GM12865 (cell line): ENCODE measurements around the gene CSTF2T.
"Not testable (repeated sequence)": the region's sequence is repeated elsewhere in the genome, so short reads cannot be mapped to it uniquely, and the experiment has no call there.

Source experiments
- DNase-seq: peaks from one replicate; pipeline ENCODE4 v3.0.0; 2010; ENCODE audit warnings: low read depth
- H3K4me3 ChIP-seq: 2 replicates; pipeline ENCODE4 v1.5.1; 2011; ENCODE audit warnings: mild to moderate bottlenecking, low read depth, low read length, control low read depth
- TF ChIP-seq, protein P1 (sequence below): IDR thresholded peaks from 2 replicates; pipeline ENCODE4 v1.5.1; 2011; ENCODE audit warnings: low read length, control low read depth, low read depth, inconsistent platforms; ENCODE audit not compliant: insufficient read depth; ENCODE audit errors: missing control alignments

CSTF2T gene

DNA sequence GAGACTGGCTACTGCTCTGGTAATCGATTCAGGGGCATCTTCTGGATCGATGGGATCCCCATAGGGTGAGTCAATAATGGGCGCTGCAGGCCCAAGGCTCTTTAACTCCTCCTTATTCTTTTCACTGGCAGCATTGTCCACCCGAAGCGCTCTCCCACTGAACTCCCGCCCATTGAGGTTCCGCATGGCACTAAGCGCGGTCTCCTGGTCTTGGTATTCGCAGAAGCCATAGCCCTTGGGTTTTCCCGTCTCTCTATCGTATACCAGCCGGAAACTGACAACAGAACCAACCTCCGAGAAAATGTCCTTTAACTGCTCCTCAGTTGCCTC lies 285 bp downstream of the CSTF2T start:
- TF ChIP-seq, protein P1, sequence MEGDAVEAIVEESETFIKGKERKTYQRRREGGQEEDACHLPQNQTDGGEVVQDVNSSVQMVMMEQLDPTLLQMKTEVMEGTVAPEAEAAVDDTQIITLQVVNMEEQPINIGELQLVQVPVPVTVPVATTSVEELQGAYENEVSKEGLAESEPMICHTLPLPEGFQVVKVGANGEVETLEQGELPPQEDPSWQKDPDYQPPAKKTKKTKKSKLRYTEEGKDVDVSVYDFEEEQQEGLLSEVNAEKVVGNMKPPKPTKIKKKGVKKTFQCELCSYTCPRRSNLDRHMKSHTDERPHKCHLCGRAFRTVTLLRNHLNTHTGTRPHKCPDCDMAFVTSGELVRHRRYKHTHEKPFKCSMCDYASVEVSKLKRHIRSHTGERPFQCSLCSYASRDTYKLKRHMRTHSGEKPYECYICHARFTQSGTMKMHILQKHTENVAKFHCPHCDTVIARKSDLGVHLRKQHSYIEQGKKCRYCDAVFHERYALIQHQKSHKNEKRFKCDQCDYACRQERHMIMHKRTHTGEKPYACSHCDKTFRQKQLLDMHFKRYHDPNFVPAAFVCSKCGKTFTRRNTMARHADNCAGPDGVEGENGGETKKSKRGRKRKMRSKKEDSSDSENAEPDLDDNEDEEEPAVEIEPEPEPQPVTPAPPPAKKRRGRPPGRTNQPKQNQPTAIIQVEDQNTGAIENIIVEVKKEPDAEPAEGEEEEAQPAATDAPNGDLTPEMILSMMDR, result no peak

DNA sequence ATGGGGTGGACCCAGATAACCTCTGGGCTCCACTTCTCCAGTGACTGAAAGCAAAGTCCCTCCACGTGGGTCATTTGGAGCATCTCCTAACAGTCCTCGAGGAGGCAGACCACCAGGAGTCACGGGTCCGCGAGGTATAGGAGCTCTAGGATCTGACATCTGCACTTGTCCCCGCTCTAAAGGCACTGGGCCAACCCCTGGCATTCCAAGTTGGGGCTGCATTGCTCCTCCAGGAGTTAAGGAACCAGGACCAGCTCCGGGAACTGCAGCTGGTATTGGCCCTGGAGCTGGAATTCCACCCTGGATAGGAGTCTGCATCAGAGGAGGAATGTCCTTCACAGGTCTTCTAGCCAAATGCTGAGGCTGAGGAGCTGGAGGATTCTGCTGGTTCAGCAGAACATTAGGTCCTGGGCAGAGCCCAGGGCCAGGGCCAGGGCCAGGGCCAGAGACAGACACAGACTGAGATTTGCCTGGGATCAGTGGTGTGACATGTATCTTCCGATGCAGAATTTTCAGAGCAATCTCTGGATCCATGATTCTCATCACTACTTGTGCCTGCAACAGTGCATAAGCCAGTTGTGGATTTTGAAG lies 827 bp downstream of the CSTF2T start:
- TF ChIP-seq, protein P1, result no peak
- H3K4me3 ChIP-seq, result peak overlapping the region; percentile 96
- DNase-seq, result no peak

More for the DNA sequence above, 285 bp downstream of the CSTF2T start:
- peak overlapping the region; percentile 96 for H3K4me3 ChIP-seq
- DNase-seq, result no peak

DNA sequence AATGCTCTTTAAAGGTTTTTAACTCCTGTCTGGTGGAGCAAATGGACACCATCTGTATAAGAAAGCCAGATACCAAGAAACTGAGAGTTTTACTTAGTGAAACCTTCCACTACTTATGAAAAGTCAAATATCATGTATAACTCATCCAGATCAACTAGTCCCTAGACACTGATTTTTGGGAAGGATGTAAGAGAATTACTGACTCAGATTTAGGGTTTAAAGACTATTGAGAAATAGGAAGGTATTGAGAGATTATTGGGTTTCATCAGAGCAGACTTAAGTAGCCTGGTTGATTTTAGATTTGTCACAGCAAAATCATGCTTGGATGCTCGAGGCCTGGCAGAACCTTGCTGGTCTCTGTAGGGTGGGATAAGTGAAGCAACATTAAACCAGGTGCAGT lies 3.1 kb downstream of the CSTF2T start:
- DNase-seq, result no peak
- TF ChIP-seq, protein P1, result no peak
- H3K4me3 ChIP-seq, result no peak overlapping the region

DNA sequence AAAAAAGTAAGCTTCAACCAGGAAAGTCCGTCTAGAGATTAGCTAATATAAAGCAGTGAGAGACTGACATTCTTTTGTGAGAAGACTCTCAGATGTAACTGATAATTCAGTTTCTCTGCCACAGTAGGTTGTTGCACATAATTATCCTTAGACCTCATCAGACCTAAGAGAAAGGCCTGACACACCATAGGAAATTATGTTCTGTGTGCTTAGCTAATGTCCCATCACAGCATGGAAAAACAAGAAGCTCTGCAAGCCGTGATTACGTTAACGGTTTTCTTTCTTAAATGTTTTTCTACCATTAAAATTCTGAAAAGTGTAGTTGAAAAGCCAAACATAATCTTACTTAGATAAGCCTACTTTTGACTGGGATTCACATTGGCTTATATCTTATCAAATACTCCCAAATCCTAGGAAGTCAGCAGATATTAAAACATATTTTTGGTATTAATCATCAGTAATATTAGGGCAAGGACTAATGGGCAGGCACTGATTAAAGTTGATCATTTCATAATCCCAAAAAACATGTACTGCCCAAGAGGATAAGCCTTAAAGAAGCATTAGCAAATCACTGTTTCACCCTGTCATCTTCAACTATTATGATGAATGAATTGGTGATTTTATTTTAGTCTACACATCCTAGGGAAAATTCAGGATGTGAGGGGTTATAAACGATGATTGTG lies 5.2 kb downstream of the CSTF2T start:
- no peak overlapping the region for H3K4me3 ChIP-seq
- TF ChIP-seq, protein P1, result no peak
- no peak for DNase-seq

DNA sequence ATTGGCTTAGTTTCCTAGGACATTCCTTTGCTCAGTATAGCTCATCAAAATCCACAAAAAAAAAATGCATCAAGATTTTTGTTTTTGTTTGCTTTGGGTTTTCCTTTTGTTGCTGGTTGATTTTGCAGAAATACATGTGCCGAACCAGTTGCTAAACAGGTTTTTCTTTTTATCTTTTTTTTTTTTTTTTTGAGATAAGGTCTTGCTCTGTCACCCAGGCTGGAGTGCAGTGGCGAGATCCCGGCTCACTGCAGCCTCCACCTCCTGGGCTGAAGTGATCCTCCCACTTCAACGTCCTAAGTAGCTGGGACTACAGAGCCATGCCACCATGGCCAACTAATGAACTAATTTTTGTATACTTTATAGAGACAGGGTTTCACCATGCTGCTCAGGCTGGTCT lies 8.3 kb downstream of the CSTF2T start:
- no peak for DNase-seq
- H3K4me3 ChIP-seq, result no peak overlapping the region
- TF ChIP-seq, protein P1, result no peak

DNA sequence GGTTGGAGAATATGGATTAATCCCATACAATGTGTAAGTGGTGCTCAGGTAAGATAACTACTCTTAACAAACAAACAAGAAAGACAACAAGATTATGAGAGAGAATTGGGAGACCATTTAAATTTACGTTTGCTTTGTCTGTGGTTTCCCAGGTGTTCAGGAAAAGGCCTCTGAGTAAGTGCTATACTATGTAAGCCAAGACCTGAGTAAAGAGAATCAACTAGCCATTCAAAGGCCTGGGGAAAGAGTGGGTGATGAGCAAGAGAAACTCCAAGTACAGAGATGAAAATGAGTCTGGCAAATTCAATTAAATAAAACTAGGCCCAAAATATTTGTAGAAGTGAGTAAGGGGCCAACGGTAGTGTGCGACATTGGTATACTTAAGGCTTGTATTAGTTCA lies 9.9 kb downstream of the CSTF2T start:
- TF ChIP-seq, protein P1, result no peak
- DNase-seq, result no peak
- no peak overlapping the region for H3K4me3 ChIP-seq

DNA sequence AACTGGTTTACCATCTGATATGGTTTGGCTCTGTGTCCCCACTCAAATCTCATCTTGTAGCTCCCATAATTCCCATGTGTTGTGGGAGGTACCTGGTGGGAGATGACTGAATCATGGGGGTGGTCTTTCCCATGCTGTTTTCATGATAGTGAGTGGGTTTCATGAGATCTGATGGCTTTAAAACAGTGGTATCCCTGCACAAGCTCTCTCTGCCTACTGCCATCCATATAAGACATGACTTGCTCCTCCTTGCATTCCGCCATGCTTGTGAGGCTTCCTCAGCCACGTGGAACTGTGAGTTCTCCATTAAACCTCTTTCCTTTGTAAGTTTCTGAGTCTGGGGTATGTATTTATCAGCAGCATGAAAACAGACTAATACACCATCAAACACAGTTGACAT lies 10.6 kb downstream of the CSTF2T start:
- not testable (repeated sequence) for H3K4me3 ChIP-seq, DNase-seq
